Retinal pigment epithelial cell (primary cell): ENCODE measurements around the gene CISD1.

Source experiments
- DNase-seq: peaks from one replicate; pipeline ENCODE4 v3.0.0-alpha.2; 2010; ENCODE audit warnings: low read depth
- H3K4me3 ChIP-seq: 2 replicates; pipeline ENCODE4 v1.5.1; 2011; ENCODE audit warnings: mild to moderate bottlenecking, low read length, control low read depth, moderate library complexity
- CTCF ChIP-seq: conservative IDR thresholded peaks from 2 replicates; pipeline ENCODE4 v1.5.1; 2011; ENCODE audit warnings: low read depth, low read length, control low read depth, inconsistent platforms

CISD1 gene

GRCh38 chr10:58293989-58294388 is 25.0 kb downstream of the CISD1 start:
- no peak for TF ChIP-seq CTCF
- no peak for DNase-seq
- H3K4me3 ChIP-seq = no peak overlapping the region

- TF ChIP-seq CTCF = peak; percentile 93
- DNase-seq = no peak
- H3K4me3 ChIP-seq = no peak overlapping the region
Measured at GRCh38 chr10:58299580-58299979, 30.6 kb downstream of the CISD1 start.

- no peak overlapping the region for H3K4me3 ChIP-seq
- no peak for DNase-seq
- TF ChIP-seq CTCF = no peak
Measured at GRCh38 chr10:58300676-58301075, 31.7 kb downstream of the CISD1 start.

GRCh38 chr10:58302254-58302653 is 33.3 kb downstream of the CISD1 start:
- H3K4me3 ChIP-seq = no peak overlapping the region
- no peak for TF ChIP-seq CTCF
- no peak for DNase-seq

- TF ChIP-seq CTCF = no peak
- no peak overlapping the region for H3K4me3 ChIP-seq
- no peak for DNase-seq
Measured at GRCh38 chr10:58304099-58304633, 35.2 kb downstream of the CISD1 start.

- no peak overlapping the region for H3K4me3 ChIP-seq
- no peak for TF ChIP-seq CTCF
Measured at GRCh38 chr10:58305821-58306220, 36.9 kb downstream of the CISD1 start.

GRCh38 chr10:58307676-58308075 is 38.7 kb downstream of the CISD1 start:
- DNase-seq = no peak
- no peak for TF ChIP-seq CTCF
- no peak overlapping the region for H3K4me3 ChIP-seq

More at GRCh38 chr10:58305821-58306220, 36.9 kb downstream of the CISD1 start:
- no peak for DNase-seq
